Kasumi-1 (cell line): ENCODE data around the gene PARD3.
A peak's percentile ranks its signal among the peaks of the same experiment; 100 is the strongest.

Experiments used
- DNase-seq, 2 experiments: peaks; one replicate each; lab custom pipeline; 2025; lab: John Stamatoyannopoulos, UW

Gene PARD3

DNA sequence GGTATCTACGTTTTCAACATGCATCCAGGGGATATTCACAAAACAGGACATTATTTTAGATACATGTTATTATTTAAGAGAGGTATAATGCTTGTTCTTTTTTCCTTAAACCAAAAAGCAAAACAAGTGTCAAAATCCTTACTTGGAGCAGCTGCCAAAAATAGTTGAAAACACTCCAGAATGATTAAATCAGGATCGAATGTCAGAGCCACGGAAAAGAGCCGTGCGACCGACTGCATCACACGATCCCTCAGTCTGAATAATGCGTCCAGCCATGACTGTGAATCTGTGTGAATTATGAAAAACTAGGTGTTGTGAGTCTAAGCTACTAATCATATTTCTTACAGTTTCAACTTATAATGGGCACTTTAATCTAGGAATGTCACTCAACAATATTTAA lies 126.0 kb downstream of the PARD3 start:
- DNase-seq, result no peak

DNA sequence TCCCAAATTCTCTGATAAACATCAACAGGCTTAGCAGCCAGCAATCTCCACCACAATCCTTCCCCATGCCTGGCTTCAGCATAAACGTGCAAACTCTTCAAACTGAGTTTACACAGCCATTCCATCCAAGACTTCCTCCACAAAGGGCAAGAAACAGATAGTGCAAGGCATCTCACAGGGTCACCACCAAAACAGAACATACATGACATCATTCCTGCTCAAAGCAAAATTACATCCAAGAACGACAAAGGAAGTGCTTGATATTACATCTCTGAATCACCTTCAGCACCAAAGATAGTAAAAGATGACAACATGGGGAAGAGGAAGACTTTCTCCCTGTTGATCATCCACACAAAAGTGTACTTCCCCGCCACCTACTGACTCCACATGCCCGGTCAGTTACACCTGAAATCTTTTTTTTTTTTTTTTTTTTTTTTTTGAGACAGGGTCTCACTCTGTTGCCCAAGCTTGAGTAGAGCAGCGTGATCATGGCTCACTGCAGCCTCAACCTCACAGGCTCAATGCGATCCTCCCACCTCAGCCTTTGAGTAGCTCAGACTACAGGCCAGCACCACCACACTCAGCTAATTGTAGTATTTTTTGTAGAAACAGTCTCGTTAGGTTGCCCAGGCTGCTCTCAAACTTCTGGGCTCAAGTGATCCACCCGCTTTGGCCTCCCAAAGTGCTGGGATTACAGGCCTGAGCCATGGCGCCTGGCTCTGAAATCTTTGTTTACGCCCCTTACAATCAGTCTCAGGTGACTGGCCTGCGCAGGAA lies 127.5 kb downstream of the PARD3 start:
- no peak for DNase-seq

DNA sequence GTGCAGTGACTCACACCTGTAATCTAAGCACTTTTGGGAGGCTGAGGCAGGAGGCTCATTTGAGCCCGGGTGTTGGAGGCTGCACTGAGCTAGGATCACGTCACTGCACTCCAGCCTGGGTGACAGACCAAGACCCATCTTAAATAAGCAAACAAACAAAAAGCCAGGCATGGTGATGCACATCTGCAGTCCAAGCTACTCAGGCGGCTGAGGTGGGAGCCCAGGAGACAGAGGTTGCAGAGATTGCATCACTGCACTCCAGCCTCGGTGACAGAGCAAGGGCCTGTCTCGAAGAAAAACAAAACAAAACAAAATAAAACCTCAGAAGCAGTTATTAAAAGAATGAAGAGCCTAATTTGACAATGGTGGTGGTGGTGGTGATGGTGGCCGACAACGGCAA lies 132.5 kb downstream of the PARD3 start:
- DNase-seq, result no peak

DNA sequence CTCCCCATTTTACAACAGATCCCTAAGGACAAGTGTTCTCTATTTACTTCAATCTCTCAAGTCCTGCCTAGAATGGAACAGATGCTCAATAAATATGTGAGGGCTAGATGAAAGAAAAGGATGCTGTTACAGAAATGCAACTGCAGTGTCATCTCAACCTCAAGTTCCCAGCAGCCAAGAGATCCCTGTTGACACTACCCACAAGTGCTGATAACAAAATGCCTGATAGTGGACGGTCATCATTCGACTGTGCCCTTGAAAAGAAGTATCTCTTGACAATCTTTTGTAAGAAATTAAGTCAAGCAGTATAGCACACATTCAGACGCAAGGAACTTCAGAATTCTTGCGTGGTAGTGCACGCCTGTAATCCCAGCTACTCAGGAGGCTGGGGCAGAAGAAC lies 133.2 kb downstream of the PARD3 start:
- no peak for DNase-seq

DNA sequence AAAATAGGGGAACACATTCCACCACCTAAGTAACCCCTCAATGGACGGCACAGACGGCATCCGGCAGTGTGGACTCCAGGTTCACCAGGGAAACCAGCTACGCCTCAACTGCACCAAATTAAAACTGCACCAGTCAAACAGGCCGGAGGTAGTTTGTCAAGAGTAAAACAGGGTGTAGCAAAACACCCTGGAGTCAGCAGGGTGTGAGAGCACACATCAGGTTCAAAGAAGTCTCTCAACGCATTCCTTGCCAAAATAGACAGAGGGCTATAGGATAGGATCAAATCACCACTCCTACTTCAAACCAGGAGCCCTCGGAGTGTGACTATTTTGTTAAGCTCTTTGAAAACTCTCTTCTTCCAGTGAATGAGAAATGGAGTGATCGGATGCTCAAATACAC lies 135.9 kb downstream of the PARD3 start:
- no peak for DNase-seq

DNA sequence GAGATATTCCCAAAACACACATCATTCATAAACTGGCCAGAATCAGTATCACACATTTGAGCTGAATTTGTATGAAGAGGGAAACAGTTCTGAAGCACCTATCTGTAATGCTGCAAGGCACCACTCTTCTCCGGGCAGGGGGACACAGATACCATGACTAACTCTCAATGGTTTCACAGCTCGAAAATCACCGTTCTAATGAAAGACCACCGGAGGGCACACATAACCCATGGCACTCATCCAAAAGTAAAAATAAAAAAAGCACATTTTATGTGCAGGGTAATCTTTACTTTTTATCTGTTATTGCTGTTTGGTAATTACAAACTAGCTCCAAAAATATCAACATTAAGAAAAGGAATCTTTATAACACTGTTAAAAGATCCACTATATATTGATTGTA lies 137.5 kb downstream of the PARD3 start:
- DNase-seq, result no peak

DNA sequence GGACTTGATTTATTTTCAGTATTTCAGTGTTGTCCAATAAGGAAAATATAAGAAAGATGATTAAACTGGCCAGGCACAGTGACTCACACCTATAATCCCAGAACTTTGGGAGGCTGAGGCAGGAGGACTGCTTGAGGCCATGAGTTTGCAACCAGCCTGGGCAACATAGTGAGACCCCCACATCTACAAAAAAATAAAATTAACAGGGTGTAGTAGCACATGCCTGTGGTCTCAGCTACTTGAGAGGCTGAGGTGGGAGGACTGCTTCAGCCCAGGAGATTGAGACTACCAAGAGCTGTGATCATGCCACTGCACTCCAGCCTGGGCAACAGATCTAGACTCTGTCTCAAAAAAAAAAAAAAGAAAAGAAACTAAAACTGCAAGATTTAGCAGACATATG lies 138.0 kb downstream of the PARD3 start:
- no peak for DNase-seq

DNA sequence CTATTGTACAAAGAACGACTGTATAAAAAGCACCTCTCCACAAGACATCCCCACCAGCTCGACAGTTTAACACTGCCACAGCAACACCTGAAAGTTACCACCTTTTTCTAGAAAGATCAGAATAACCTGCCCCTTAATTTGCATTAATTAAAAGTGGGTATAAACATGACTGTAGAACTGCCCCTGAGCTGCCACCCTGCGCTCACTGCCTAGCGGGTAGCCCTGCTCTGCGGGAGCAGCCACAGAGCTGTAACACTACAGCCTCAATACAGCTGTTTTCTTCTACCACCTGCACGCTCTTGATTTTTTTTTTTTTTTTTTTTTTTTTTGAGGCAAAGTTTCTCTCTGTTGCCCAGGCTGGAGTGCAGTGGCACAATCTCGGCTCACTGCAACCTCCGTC lies 140.9 kb downstream of the PARD3 start:
- no peak for DNase-seq

DNA sequence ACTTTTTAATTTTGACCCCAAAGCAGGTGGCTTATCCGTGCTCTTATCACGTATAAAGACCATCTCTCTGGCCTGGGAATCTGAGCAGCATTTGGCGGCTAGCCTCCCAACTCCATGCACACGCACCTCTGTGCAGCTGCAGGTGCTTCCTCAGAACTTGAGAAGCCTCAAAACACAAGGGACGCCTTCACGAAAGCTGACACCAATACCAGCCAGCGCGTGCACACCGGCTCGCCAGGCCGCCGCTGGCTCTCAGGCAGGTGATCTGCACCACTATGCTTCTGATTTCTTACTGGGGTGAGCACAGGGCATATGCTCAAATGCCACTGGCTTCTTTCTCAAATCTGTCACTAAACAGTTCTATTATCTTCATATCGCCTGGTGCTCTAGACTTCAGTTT lies 145.0 kb downstream of the PARD3 start:
- DNase-seq, result no peak

DNA sequence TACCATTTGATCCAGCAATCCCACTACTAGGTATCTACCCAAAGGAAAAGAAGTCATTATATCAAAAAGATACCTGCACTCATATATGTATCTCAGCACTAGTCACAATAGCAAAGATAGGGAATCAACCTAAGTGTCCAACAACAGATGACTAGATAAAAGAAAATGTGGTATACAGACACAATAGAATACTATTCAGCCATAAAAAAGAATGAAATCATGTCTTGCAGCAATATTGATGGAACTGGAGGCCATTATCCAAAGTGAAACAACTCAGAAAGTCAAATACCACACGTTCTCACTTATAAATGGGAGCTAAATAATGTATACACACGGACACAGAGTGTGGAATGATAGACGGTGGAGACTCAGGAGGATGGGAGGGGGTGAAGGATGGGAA lies 146.0 kb downstream of the PARD3 start:
- no peak for DNase-seq

DNA sequence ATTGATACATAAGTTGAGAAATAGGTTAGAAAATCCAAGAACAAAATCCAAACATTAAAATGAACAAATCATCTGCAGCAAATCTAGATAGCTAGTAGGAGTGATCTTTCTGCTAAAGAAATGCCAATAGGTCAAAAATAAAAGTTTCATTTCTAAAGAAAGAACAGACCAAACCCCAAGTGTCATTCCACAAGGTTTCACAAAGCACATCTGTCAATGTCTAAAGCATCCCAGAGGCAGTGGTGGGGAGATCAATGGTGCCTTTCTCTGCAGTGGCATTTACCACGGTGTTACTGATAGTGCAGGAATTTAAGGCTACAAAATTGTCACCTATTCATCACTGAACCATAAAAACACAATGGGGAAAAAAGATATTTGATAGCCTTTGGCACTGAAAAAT lies 147.9 kb downstream of the PARD3 start:
- no peak for DNase-seq

DNA sequence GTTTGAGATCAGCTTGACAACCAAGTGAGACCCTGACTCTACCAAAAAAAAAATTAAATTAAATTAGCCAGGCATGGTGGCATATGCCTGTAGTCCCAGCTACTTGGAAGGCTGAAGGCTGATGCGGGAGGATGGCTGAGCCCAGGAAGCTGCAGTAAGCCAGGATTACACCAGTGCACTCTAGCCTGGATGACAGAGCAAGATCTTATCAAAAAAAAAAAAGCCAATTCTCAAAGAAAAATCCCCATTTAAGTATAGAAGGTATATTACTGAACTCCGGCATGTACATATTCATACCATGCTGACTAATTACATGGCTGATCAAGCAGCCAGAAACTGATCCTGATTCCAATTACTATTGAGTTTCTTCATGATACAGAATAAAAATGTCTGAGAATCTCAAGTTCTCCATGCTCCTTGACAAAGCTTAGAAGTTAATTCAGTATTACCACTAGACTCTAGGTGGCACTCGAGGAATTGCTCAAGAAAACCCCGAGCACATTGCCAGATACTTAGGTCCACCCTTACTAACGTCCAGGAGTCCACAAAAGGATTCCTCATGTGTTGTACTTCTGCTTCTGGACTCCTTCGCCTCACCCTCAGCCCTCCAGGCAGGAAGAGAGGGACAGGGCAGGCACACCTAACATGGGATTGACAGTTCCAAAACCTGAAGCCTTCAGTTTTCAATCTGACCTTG lies 148.9 kb downstream of the PARD3 start:
- DNase-seq, result peak; percentile 85 to 95

DNA sequence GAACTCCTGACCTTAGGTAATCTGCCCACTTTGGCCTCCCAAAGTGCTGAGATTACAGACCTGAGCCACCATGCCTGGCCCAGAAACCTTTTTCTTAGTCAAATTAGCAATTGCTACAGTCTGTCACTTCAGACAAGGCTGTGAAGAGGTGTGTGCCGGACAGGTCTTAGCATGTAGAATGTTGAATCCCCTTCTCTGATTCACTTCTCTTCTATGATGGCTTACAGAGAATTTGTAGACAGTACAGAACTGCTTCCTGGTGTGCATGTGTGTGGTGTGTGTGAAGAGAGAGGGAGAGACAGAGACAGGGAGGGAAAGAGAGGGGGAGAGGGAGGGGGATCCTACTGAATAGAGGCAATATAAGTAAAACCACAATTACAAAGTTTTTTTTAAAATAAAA lies 150.4 kb downstream of the PARD3 start:
- DNase-seq, result no peak

DNA sequence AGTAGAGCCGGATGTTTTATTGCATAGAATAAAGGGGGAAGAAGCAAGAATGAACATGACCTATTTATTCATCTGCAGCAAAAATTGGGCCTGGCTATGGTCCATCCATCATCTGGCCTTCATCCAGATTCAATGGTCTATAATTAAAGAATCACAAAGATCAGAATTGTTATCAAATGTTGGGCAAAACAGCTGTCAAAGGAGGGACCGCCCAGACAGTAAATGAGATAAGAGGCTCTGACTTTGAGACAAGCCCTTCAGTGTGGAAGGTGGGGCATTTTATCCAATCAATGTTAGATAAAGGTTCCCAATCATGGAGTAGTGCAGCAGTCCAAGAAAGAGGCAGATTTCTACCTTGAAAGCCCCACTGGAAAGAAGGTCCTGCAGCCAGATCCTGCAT lies 153.5 kb downstream of the PARD3 start:
- no peak for DNase-seq

DNA sequence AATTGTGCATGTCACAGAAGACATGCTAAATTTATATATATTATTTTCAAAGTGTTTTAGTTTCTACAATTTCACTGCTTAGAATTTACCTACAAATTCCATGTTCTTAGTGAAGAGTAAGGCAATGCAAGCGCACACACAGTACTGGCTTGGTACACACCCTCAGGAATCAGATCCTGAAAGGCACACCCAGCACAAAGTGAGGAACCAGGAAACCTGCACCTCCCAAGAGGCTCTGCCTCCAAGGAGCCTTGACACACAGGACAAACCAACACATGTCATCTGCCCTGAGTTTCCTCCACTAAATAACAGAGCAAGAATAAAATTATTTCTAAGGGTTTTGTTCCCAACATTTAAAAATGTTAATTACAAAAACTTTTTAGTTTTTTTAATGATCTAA lies 156.2 kb downstream of the PARD3 start:
- DNase-seq, result no peak

DNA sequence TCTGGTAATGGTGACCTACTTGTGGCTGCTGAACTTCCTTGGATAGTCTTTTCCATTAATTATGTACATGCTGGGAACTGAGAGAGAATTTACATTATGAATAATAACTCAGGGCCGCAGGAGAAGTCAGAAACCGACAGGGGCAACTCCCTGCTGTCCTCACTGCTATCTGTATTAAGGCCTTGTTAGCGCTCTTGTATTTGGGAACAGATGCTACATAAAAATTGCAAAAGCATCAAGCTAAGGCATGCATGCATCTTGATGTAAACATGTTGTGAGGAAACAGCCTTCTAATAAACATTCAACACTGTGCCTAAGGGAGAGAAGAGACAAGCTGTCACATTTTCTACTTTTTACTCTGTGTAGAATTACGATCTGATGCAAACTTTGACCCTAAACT lies 158.4 kb downstream of the PARD3 start:
- no peak for DNase-seq

DNA sequence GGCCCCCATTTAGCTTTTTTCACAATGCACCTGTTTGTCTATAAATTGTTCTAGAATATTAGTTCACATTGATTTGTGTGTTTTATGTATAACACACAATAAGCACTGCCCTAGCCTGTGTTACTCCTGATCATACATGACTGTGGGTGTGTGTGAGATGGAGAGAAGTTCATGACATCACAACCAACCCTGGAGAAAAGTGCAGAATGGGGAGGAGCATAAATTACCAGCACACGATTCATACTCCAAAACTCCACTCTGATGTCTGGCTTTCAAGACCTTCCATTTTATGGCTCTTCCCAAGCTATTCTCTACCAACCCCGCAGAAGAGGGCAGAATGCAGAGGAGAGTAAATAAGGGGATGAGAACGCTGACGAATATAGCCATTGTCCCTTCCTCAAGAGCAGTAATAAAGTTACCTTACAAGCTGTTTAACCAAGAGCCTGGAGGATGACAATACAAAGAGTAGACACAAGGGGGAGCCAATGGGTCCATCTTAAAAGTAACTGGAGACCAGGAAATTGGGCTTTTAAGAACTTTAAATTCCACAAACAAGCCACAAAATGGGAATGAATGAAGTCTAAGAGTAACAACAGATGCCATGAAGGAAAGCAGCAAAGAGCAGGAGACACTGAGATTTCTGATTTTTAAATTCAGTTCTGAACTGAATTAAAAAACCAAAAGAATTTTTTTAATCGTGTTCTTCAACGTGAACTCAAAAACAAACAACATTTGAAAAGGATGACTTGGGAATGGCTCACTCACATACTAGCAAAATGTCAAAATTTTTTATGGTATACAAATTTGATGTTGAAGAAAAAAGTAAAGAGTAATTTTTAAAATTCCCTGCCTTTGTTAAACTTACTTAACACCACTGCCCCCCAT lies 159.6 kb downstream of the PARD3 start:
- DNase-seq, result peak; percentile 90 to 92

DNA sequence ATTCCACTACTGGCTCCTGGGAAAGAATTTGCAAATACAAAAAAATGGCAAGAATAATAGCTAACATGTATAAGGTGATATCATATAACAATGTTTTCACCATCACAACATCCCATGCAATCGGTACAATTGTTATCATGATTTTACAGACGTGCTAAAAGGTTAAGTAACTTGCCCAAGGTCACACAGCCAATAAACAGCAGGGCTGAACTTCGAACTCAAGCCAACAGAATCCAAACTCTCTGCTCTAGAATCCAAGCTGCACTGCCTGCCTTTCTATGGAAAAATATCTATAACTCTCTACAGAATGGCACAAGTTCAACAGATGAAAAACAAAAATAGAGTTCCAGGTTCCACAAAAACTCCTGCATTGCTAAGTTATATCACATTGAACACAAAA lies 160.9 kb downstream of the PARD3 start:
- no peak for DNase-seq

DNA sequence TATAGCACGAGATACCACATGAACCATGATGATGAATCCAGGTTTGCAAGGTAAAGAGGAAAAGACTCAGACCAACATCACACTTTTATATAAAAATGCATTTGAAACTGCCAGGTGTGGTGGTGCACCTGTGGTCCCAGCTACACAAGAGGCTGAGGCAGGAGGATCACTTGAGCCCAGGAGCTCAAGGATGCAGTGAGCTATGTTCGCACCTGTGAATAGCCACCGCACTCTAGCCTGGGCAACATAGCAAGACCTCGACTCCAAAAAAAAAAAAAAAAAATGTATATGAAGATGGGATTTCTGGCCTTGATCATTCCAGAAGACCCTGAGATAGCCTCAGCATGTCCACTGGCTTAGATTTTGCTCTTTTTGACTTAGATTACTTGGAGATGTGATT lies 161.6 kb downstream of the PARD3 start:
- DNase-seq, result no peak

DNA sequence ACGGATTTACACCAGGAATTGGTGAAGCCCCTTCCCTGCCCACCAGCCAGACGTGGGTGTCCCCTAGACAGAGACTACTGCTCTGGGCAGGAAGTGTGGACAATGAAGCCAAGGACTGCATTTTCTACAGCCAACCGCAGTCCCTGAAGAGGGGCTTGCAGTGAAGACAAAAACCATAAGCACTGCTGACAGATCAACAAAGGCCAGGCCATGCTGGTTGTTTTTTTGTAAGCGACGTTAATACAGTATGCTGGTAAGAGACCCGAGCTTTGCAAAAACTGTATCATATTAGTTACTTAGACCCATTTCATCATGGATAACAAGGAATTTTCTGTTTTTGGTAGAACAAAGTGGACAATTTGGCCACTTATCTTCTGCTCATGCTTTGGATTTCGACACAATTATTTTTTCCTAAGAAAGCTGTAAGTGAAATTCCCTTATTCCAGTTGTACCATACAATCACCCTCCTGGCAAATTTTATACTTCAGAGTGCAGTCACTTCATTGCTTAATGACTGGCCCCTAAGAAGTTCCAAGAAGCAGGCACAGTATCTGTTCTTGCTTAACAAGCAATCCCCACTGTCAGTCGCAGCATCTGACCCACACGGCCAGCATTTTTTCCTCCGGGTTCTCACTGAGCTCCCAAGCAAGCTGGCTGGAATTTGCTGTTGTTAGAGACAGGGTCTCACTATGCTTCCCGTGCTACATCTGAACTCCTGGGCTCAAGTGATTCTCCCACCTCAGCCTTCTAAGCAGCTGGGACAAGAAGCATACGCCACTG lies 163.5 kb downstream of the PARD3 start:
- DNase-seq, result no peak

DNA sequence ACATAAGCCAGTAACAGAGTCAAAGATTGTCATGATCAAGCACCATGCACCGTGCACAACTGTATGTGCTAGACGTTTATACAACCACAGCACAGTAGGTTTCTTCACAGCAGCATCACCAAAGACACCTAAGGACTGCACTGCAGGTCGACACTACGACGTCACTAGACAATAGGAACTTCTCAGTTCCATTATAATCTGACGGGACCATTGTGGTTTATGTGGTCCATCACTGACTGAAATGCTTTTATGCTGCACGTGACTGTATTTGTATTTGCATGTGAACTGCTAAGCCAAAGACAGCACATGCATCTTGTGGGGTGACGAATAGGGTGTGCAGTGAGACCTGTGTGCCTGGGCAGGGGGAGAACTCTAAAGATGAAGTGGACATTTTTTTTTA lies 164.9 kb downstream of the PARD3 start:
- no peak for DNase-seq

DNA sequence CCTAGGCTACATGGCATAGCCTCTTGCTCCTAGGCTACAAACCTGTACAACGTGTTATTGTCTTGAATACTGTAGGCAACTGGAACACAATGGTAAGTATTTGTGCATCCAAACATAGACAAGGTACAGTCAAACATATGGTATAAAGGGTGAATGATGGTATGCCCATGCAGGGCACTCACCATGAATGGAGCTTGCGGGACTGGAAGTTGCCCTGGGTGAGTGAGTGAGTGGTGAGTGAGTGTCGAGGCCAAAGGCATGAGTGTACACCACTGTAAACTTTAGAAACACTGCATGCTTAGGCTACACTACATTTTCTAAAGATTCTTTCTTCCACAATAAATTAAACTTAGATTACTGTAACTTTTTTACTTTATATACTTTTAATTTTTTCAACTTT lies 165.7 kb downstream of the PARD3 start:
- DNase-seq, result no peak
